ENCODE measurements around the gene DDAH1. TPM values are rescaled to one million over a fixed set of nuclear protein-coding genes. Genes with fewer than 3 reads are reported as not detected.

The DDAH1 gene
- total RNA-seq, 1 experiment from 2014 or later, result 36.3 TPM

GRCh38 chr1:85406887-85407533, 57.9 kb downstream of the DDAH1 start:
- no peak overlapping the region for H4K5ac ChIP-seq (ENCODE audit: insufficient read length, low read depth, low read length)
- H3K9me3 ChIP-seq (ENCODE audit: control insufficient read depth, low read depth, low read length), result no peaks in the 10 kb centered on the region
- H2BK120ac ChIP-seq (ENCODE audit: low read depth, low read length, poor library complexity, severe bottlenecking), result no peak overlapping the region
- Mint-ChIP-seq H3K4me3 (no peak overlapping the region), H3K27ac (no peak overlapping the region), H3K9me3 (no peaks in the 10 kb centered on the region), H3K4me1 (peaks cover 29 to 30% of the 10 kb centered on the region in 2 experiments), H3K36me3 (ENCODE audit: insufficient read depth in 1 of 3, low read depth in 3 of 3) (peaks cover 0 to 2% (median 0%) of the 10 kb centered on the region in 3 experiments; a peak in 1 of 7 replicates), H3K27me3 (ENCODE audit: low read depth) (no peaks in the 10 kb centered on the region)
- H3K4me1 ChIP-seq (ENCODE audit: insufficient read depth, low read length), result peaks cover 3% of the 10 kb centered on the region; the same call in 1 of the 2 replicates
- H3K79me2 ChIP-seq (ENCODE audit: insufficient read depth, low read length), result no peaks in the 10 kb centered on the region
- H3K18ac ChIP-seq (ENCODE audit: insufficient read length, low read depth, low read length), result no peak overlapping the region
- H3K4ac ChIP-seq (ENCODE audit: low read depth, low read length), result no peak overlapping the region
- H4K20me1 ChIP-seq (ENCODE audit: control insufficient read depth, insufficient read depth, insufficient read length), result no peaks in the 10 kb centered on the region
- no peak overlapping the region for H3T11ph ChIP-seq (ENCODE audit: low read length)
- no CpG with 5 or more reads among the region's 3 CpGs for WGBS (ENCODE audit: extremely low coverage, insufficient read length, low lambda C conversion rate)
- TF ChIP-seq CTCF (conservative IDR thresholded peaks at IDR 0.05), result no peak
- H3K27me3 ChIP-seq (ENCODE audit: insufficient read depth, low read length), result no peaks in the 10 kb centered on the region
- H3K4me2 ChIP-seq (ENCODE audit: insufficient read depth, insufficient read length, low read length), result no peak overlapping the region
- no peak overlapping the region for H2BK15ac ChIP-seq (ENCODE audit: low read depth, low read length)
- no peak overlapping the region for H3K27ac ChIP-seq (ENCODE audit: insufficient read length, low read depth, low read length)
- H3K14ac ChIP-seq (ENCODE audit: insufficient read depth, low read length), result no peak overlapping the region
- no peaks in the 10 kb centered on the region for H3K23me2 ChIP-seq (ENCODE audit: insufficient read length, low read depth, low read length, poor library complexity, severe bottlenecking)
- DNase-seq, result no peak
- no peak overlapping the region for H4K91ac ChIP-seq (ENCODE audit: insufficient read length, low read depth, low read length)
- no peak overlapping the region for H2BK20ac ChIP-seq (ENCODE audit: low read depth, low read length, poor library complexity, severe bottlenecking)
- no peak overlapping the region for H2AFZ ChIP-seq (ENCODE audit: low read length)
- H2AK5ac ChIP-seq (ENCODE audit: insufficient read length, low read length), result no peak overlapping the region
- no peak overlapping the region for H3K23ac ChIP-seq (ENCODE audit: insufficient read length, low read depth, low read length)
- H2BK12ac ChIP-seq (ENCODE audit: insufficient read length, low read depth, low read length), result no peak overlapping the region
- H2BK5ac ChIP-seq (ENCODE audit: insufficient read length, low read length), result no peak overlapping the region
- no peak overlapping the region for H3K9ac ChIP-seq (ENCODE audit: extremely low read depth, insufficient read length, low read length)
- H4K8ac ChIP-seq (replicated peaks; ENCODE audit: insufficient read length, low read depth, low read length), result no peak overlapping the region
- no peaks in the 10 kb centered on the region for H3K79me1 ChIP-seq (ENCODE audit: insufficient read depth, low read depth, low read length, poor library complexity, severe bottlenecking)
- no peak overlapping the region for H3K56ac ChIP-seq (ENCODE audit: insufficient read length, low read depth, low read length)

Measured in H9 (cell line).